GM06990 (cell line): Measurements from ENCODE around the gene INTS1.

Experiments used
- DNase-seq: peaks from one replicate; pipeline ENCODE4 v3.0.0-alpha.2; 2011; ENCODE audit not compliant: insufficient read length; ENCODE audit errors: extremely low read depth
- H3K27me3 ChIP-seq: replicated peaks from 2 replicates; pipeline ENCODE4 v1.6.0; 2011; ENCODE audit warnings: low read length; ENCODE audit not compliant: control insufficient read depth, insufficient read depth
- H3K36me3 ChIP-seq: 2 replicates; pipeline ENCODE4 v1.5.1; 2011; ENCODE audit warnings: low read length; ENCODE audit not compliant: control insufficient read depth, insufficient read depth
- H3K4me3 ChIP-seq: replicated peaks from 2 replicates; pipeline ENCODE4 v1.5.1; 2011; ENCODE audit warnings: low read depth, mild to moderate bottlenecking, control low read depth, low read length
- TF ChIP-seq, protein P1 (sequence below): IDR thresholded peaks from 2 replicates; pipeline ENCODE4 v1.5.1; 2011; ENCODE audit warnings: low read length, control low read depth, mild to moderate bottlenecking, inconsistent platforms; ENCODE audit not compliant: insufficient read depth, poor library complexity, severe bottlenecking

INTS1 gene

DNA sequence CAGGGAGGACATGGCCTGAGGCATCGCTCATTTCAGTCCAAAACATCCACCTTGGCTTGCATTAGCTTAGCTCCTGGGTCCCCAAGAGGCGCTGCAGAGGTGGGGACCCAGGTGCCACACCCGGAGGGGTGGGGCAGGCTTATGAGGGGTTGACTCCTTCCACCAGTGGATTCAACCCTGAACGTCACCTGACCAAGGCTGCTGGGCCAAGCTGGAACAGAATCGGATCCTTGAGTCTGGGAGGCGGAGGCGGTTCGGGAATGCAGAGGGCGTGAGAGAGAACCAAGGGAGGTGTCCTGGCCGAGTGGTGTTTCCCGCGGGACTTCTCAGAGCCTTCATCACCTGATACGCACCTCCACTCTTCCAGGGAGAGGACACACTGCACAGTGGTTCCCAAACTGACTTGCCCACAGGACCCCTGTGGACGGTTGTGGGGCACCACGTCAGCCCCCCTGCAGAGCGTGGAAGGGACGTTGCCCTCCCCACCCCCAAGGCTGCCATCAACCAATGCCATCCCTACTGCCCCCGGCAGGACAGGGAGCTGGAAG, 40.4 kb downstream of the INTS1 start:
- Histone ChIP-seq H3K36me3 (no peaks in the 10 kb centered on the region; the same call in 1 of the 2 replicates), H3K27me3 (no peaks in the 10 kb centered on the region), H3K4me3 (no peak overlapping the region)
- no peak for DNase-seq
- TF ChIP-seq, protein P1, sequence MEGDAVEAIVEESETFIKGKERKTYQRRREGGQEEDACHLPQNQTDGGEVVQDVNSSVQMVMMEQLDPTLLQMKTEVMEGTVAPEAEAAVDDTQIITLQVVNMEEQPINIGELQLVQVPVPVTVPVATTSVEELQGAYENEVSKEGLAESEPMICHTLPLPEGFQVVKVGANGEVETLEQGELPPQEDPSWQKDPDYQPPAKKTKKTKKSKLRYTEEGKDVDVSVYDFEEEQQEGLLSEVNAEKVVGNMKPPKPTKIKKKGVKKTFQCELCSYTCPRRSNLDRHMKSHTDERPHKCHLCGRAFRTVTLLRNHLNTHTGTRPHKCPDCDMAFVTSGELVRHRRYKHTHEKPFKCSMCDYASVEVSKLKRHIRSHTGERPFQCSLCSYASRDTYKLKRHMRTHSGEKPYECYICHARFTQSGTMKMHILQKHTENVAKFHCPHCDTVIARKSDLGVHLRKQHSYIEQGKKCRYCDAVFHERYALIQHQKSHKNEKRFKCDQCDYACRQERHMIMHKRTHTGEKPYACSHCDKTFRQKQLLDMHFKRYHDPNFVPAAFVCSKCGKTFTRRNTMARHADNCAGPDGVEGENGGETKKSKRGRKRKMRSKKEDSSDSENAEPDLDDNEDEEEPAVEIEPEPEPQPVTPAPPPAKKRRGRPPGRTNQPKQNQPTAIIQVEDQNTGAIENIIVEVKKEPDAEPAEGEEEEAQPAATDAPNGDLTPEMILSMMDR = no peak

DNA sequence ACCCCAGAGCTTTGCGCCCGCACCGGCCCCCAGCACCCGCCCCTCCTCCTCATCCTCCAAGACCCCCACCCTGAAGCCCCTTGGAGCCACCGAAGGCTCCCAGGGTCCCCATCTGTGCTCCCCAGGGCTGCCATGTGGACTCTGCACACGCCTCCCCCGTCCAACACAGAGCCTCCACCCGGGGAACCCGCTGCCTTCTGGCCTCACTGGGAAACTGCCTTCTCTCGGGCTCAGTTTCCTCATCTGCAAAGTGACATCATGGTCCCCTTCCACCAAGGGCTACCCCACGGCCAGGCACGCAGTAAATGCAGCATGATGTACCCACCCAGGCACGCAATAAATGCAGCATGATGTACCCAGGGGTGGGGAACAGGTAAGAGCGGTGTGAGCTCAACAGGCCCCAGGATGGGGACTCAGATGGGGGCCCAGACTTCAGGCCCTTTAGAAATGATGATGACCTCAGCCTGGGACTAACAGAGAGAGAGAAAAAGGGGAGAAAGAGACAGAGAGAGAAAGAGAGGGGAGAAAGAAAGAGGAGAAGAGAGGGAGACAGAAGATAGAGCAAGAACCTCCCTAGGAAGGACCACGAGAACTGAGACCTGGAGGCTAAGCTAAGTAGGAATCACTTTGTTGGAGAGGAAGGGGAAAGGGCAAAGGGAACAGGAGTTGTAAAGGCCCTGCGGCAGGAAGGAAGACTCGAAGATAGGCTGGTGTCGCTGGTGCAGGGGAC, 42.4 kb downstream of the INTS1 start:
- no peaks in the 10 kb centered on the region; the same call in 1 of the 2 replicates for H3K27me3 ChIP-seq
- H3K4me3 ChIP-seq = no peak overlapping the region
- TF ChIP-seq, protein P1 = no peak
- no peaks in the 10 kb centered on the region for H3K36me3 ChIP-seq
- no peak for DNase-seq

DNA sequence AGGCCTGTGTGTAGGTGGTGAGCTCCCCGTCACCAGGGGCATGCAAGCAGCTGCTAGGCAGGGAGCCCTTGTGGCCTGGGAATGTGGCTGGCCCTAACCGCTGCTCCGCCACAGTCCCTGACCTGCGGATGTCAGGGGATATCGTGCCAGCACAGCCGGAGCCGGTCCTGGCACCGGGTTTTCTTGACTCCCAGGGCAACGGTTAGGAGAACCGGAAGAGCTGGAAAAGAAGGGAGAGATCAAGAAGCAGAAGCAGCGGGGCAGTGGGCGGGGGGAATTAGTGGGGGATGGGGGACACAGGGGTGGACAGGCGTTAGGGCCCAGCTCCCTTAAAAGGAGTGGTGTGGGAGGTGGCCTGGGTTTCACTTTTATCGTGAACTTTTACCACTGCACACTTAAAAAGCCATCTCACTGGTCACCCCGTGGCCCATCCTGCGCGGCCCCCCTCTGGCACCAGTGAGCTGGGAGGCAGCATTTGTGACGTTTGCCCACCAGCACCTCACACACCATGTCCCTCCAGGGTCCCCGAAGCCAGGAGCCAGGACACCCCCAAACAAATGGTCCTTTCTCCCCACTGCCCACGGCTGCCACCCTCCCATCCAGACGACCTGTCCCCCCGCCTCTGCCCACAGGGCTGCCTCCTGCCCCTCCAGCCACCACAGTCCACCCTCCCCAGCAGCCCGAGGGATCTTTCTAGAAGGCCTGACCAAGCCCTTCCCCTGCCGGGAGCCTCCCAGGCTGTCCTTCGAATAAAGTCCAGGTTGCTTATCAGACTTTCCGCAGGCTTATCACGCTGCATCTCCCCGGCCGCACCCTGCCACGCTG, 43.2 kb downstream of the INTS1 start:
- TF ChIP-seq, protein P1 = no peak
- H3K27me3 ChIP-seq = no peaks in the 10 kb centered on the region; the same call in 1 of the 2 replicates
- H3K4me3 ChIP-seq = no peak overlapping the region
- no peak for DNase-seq
- H3K36me3 ChIP-seq = no peaks in the 10 kb centered on the region

DNA sequence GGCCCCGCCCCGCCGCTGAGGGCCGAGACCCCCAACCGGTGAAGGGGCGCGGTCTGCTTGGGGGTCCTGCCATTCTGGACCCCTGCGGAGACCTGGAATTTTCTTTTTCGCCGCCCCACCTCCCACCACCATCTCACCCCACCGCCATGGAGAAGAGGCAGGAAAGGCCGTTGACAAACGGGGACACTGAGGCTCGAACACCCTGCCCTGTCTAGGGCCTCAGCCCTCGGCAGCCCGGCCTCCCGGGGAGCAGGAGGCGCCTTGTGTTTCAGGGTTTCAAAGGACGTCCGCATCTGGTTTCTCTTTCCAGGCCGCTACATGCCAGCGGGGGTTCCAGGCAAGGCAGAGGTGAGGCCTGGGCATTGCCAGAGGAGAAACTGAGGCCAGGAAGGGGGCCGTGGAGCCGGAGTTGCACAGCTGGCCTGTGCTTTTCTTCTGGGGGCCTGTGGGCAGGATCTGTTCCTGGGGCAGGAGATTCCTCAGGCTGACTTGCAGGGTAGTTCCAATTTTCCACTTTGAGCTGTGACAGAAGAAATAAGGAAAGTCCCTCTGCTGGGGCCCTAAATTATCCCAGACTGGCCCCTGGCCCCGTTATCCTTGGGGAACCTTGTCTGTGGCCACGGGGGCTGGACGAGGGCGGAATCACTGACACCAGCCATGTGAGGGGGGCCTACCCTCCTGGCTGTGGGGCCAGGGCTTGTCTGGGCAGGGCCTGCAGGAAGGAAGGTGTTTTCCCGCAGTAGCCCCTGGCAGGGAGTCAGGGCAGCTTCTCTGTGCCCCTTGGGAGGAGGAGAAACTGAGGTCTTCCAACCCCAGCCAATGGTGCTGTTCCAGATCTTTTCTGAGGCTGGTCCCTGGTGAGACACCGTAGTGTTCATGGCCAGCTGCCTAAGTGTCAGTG, 44.0 kb downstream of the INTS1 start:
- no peak for DNase-seq
- peak overlapping the region; percentile 56 for H3K4me3 ChIP-seq
- no peaks in the 10 kb centered on the region for H3K36me3 ChIP-seq
- TF ChIP-seq, protein P1 = no peak
- H3K27me3 ChIP-seq = no peaks in the 10 kb centered on the region; the same call in 1 of the 2 replicates

DNA sequence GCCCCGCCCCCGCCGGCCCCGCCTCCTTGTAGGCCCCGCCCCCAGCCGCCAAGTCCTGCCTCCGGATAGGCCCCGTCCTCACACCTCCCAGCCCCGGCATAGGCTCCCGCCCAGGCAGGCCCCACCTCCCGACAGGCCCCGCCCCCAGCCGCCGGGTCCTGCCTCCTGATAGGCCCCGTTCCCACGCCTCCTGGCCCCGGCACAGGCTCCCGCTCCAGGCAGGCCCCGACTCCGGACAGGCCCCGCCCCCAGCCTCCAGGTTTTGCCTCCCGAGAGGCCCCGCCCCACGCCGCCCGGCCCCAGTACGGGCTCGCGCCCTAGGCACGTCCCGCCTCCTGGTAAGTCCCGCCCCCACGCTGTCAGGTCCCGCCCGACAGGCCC, 44.7 kb downstream of the INTS1 start:
- no peaks in the 10 kb centered on the region; the same call in 1 of the 2 replicates for H3K27me3 ChIP-seq
- TF ChIP-seq, protein P1 = no peak
- peak overlapping the region; percentile 70 for H3K4me3 ChIP-seq

More for the DNA sequence above, 44.7 kb downstream of the INTS1 start:
- DNase-seq = peak; percentile 97
- H3K36me3 ChIP-seq = no peaks in the 10 kb centered on the region
